Measurements from ENCODE around the gene IPO5.

GRCh38 chr13:97982286-97982685 lies 28.8 kb downstream of the IPO5 start:
- TF ChIP-seq TAF1 (IDR thresholded peaks at IDR 0.05; ENCODE audit: low read depth) = no peak
- TF ChIP-seq CEBPB (IDR thresholded peaks at IDR 0.05) = no peak
- no peak for TF ChIP-seq USF1 (IDR thresholded peaks at IDR 0.05)
- no peak for TF ChIP-seq MAX (IDR thresholded peaks at IDR 0.05)
- no peak for TF ChIP-seq TEAD4 (IDR thresholded peaks at IDR 0.05)
- TF ChIP-seq TCF12 (IDR thresholded peaks at IDR 0.05; ENCODE audit: low read depth) = no peak
- no peak for TF ChIP-seq FOXM1 (IDR thresholded peaks at IDR 0.05; ENCODE audit: borderline replicate concordance, low read depth)
- TF ChIP-seq EP300 (IDR thresholded peaks at IDR 0.05; ENCODE audit: borderline replicate concordance) = no peak
- TF ChIP-seq NFIC (IDR thresholded peaks at IDR 0.05) = no peak
- TF ChIP-seq YY1 (IDR thresholded peaks at IDR 0.05; ENCODE audit: low read depth) = no peak
- TF ChIP-seq REST (IDR thresholded peaks at IDR 0.05; ENCODE audit: low read depth) = no peak
- no peak for TF ChIP-seq CREB1 (IDR thresholded peaks at IDR 0.05; ENCODE audit: low read depth)
- TF ChIP-seq RAD21 (IDR thresholded peaks at IDR 0.05; ENCODE audit: low read depth) = no peak

Measured in Ishikawa (cell line).